Osteocyte (in vitro differentiated cells): Measurements from ENCODE around the gene VWC2L. TPM values are rescaled to one million over a fixed set of nuclear protein-coding genes. Genes with fewer than 3 reads are reported as not detected.

Source experiments
- DNase-seq: peaks from one replicate; pipeline ENCODE4 v3.0.0; 2021; ENCODE audit warnings: mixed read lengths; ENCODE audit not compliant: unreplicated experiment; ENCODE audit errors: extremely low spot score
- H3K27ac Mint-ChIP-seq: one replicate; pipeline ENCODE4 v1.8.0; 2021; ENCODE audit warnings: mild to moderate bottlenecking, mixed read lengths; ENCODE audit not compliant: unreplicated experiment
- H3K27me3 Mint-ChIP-seq: one replicate; pipeline ENCODE4 v1.8.0; 2021; ENCODE audit warnings: mixed read lengths; ENCODE audit not compliant: unreplicated experiment
- H3K36me3 Mint-ChIP-seq: one replicate; pipeline ENCODE4 v1.8.0; 2021; ENCODE audit warnings: mixed read lengths; ENCODE audit not compliant: unreplicated experiment
- H3K4me1 Mint-ChIP-seq: one replicate; pipeline ENCODE4 v1.8.0; 2021; ENCODE audit warnings: mixed read lengths; ENCODE audit not compliant: unreplicated experiment
- H3K4me3 Mint-ChIP-seq: one replicate; pipeline ENCODE4 v1.8.0; 2021; ENCODE audit warnings: mild to moderate bottlenecking, moderate library complexity, mixed read lengths; ENCODE audit not compliant: unreplicated experiment
- H3K9me3 Mint-ChIP-seq: one replicate; pipeline ENCODE4 v1.8.0; 2021; ENCODE audit warnings: mixed read lengths; ENCODE audit not compliant: unreplicated experiment
- total RNA-seq: library from RNA; stranded (reverse); gene quantifications from 2 replicates; pipeline ENCODE4 v1.2.1, GENCODE V29; 2021
- TF ChIP-seq, protein P1 (sequence below): fragments of 200-600 bp; sonication (generic); IDR thresholded peaks from 2 replicates; pipeline ENCODE4 v1.5.0; 2021; ENCODE audit warnings: antibody characterized with exemption, mild to moderate bottlenecking, moderate library complexity

VWC2L gene
- total RNA-seq, 1 donor from 2014 or later, result not detected

DNA sequence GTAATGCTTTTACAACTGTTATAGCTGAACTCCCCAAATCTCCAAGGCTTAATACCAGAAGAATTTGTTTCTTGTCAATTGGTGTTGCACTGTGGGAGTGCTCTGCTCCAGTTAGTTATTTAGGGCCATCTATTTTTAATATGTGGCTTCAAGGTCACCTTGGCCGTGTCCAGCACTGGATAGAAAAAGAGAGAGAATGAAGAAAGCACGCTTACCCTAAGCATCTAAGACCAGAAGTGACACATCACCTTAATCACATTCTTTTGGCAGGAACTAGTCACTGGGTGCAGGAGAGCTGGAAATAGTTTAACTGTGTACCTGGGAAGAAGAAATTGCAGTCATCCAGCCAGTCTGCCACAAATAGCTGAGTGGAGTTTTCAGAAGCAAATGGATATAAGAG lies 78.8 kb downstream of the VWC2L start:
- no peak for DNase-seq
- Mint-ChIP-seq H3K9me3 (peaks cover 2% of the 10 kb centered on the region), H3K36me3 (no peaks in the 10 kb centered on the region), H3K27ac (no peak overlapping the region), H3K4me3 (no peak overlapping the region), H3K27me3 (no peaks in the 10 kb centered on the region), H3K4me1 (no peaks in the 10 kb centered on the region)
- TF ChIP-seq, protein P1, sequence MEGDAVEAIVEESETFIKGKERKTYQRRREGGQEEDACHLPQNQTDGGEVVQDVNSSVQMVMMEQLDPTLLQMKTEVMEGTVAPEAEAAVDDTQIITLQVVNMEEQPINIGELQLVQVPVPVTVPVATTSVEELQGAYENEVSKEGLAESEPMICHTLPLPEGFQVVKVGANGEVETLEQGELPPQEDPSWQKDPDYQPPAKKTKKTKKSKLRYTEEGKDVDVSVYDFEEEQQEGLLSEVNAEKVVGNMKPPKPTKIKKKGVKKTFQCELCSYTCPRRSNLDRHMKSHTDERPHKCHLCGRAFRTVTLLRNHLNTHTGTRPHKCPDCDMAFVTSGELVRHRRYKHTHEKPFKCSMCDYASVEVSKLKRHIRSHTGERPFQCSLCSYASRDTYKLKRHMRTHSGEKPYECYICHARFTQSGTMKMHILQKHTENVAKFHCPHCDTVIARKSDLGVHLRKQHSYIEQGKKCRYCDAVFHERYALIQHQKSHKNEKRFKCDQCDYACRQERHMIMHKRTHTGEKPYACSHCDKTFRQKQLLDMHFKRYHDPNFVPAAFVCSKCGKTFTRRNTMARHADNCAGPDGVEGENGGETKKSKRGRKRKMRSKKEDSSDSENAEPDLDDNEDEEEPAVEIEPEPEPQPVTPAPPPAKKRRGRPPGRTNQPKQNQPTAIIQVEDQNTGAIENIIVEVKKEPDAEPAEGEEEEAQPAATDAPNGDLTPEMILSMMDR, result no peak

DNA sequence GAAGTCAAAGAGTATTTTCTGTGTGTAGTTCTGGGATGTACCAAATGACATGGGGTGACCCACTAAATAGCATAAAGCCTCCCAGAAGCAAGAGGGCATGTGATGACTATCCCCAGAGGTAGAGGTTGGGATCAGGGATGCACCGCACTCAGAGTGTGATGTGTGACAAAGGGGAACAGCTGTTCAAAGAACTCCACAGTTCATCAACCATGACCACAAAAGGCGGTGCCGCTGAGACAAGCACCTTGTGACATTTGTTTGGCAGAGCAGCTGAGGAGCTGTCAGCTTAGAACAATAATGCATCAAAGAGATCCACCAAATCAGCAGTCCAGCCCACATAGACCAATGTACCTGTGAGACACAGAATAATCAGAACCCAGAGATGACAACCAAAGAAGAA lies 81.3 kb downstream of the VWC2L start:
- no peaks in the 10 kb centered on the region for H3K4me1 Mint-ChIP-seq
- no peaks in the 10 kb centered on the region for H3K27me3 Mint-ChIP-seq
- DNase-seq, result no peak
- TF ChIP-seq, protein P1, result no peak
- no peak overlapping the region for H3K4me3 Mint-ChIP-seq
- H3K27ac Mint-ChIP-seq, result no peak overlapping the region
- H3K9me3 Mint-ChIP-seq, result peaks cover 2% of the 10 kb centered on the region
- no peaks in the 10 kb centered on the region for H3K36me3 Mint-ChIP-seq

DNA sequence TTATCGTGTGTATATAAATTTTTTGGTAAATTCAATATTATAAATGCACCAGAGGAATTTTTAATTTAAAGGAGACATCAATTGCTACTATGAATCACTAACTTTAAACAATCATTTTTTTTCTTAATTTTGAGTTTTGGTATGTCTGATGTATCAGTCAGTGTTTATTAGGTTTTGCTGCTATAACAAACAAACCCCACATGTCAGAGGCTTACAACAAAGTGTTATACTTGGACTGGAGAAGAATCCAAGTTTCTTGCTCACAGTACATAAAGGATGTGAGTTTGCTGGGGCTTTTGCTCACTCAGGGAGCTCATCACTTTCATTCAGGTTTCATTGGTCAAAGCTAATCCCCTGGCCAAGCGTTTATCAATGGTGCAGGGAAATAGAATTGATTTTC lies 81.8 kb downstream of the VWC2L start:
- no peaks in the 10 kb centered on the region for H3K27me3 Mint-ChIP-seq
- H3K27ac Mint-ChIP-seq, result no peak overlapping the region
- no peak for DNase-seq
- TF ChIP-seq, protein P1, result no peak
- H3K36me3 Mint-ChIP-seq, result no peaks in the 10 kb centered on the region
- H3K4me3 Mint-ChIP-seq, result no peak overlapping the region
- no peaks in the 10 kb centered on the region for H3K4me1 Mint-ChIP-seq
- peaks cover 2% of the 10 kb centered on the region for H3K9me3 Mint-ChIP-seq

DNA sequence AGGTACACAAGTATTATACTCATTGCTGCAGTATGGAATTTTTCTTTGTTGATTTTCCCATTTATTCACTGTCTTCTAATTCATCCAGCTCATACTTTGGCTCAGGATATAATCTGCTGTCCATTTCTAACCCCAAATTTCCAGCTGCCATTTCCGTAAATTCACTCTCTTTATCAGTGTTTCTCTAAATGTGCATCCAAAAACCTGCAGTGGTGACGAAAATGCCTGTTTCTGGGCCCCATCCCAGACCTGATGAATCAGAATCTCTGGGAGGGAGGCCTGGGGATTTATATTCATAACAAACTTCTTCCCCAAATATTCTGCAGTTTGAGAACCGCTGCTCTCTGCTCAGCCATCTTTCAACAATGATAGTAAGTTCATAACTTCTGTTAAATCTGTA lies 86.6 kb downstream of the VWC2L start:
- Mint-ChIP-seq H3K36me3 (no peaks in the 10 kb centered on the region), H3K27me3 (no peaks in the 10 kb centered on the region)
- DNase-seq, result no peak

DNA sequence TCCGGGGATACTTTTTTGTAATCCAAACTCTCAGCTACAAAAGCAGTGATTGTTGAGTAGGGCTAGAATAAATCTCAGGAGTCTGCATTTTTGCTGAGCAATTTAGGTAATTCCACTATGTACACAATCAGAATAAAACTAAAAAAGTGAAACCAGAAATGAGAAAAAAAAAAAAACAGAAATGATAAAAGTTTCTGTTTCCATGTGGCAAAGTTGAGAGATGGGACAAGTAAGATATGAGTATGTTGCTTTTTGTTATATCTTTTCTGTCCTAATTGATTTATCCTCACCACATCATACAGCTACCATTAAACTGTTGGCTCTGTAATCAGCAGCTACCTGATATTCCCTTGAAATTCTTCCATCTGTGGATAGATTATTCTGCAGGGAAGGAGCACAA lies 92.7 kb downstream of the VWC2L start:
- no peak for DNase-seq
- Mint-ChIP-seq H3K9me3 (no peaks in the 10 kb centered on the region), H3K4me1 (peaks cover 21% of the 10 kb centered on the region), H3K4me3 (no peak overlapping the region), H3K27me3 (no peaks in the 10 kb centered on the region), H3K36me3 (no peaks in the 10 kb centered on the region), H3K27ac (no peak overlapping the region)
- TF ChIP-seq, protein P1, result no peak

More for the DNA sequence above, 86.6 kb downstream of the VWC2L start:
- TF ChIP-seq, protein P1, result no peak
- Mint-ChIP-seq H3K27ac (no peak overlapping the region), H3K4me1 (no peaks in the 10 kb centered on the region), H3K4me3 (no peak overlapping the region), H3K9me3 (peaks cover 2% of the 10 kb centered on the region)
